ENCODE results near the gene FAM216B.

The FAM216B gene

GRCh38 chr13:42834946-42835345 is 53.6 kb downstream of the FAM216B start:
- no peak for DNase-seq (ENCODE audit: low read depth)

GRCh38 chr13:42836930-42837690 is 55.7 kb downstream of the FAM216B start:
- DNase-seq (ENCODE audit: low read depth): no peak
